Karpas-422 (cell line): Measurements from ENCODE around the gene CARD16. TPM values are rescaled to one million over a fixed set of nuclear protein-coding genes. Genes with fewer than 3 reads are reported as not detected.

Experiments used
- DNase-seq: peaks from one replicate; pipeline ENCODE4 v3.0.0-alpha.2; 2015
- H2AFZ ChIP-seq: fragments of 200-600 bp; sonication (generic); 2 replicates; pipeline ENCODE4 v1.6.1; 2014; ENCODE audit warnings: antibody characterized with exemption, low read length, mixed read lengths
- H3K27ac ChIP-seq: fragments of 200-600 bp; sonication (generic); 2 replicates; pipeline ENCODE4 v1.5.1; 2014; ENCODE audit warnings: mild to moderate bottlenecking, low read length, moderate library complexity
- H3K27me3 ChIP-seq: fragments of 200-600 bp; sonication (generic); 2 replicates; pipeline ENCODE4 v1.6.1; 2014; ENCODE audit warnings: low read length, mixed read lengths
- H3K36me3 ChIP-seq: fragments of 200-600 bp; sonication (generic); 2 replicates; pipeline ENCODE4 v1.6.1; 2014; ENCODE audit warnings: low read length, mixed read lengths; ENCODE audit not compliant: insufficient read depth
- H3K4me1 ChIP-seq: fragments of 200-600 bp; sonication (generic); 2 replicates; pipeline ENCODE4 v1.6.1; 2014; ENCODE audit warnings: mild to moderate bottlenecking, low read length, mixed read lengths
- H3K4me2 ChIP-seq: fragments of 200-600 bp; sonication (generic); 2 replicates; pipeline ENCODE4 v1.6.1; 2014; ENCODE audit warnings: low read length, low read depth, mild to moderate bottlenecking; ENCODE audit not compliant: poor library complexity, severe bottlenecking
- H3K4me3 ChIP-seq: fragments of 200-600 bp; sonication (generic); 2 replicates; pipeline ENCODE4 v1.5.1; 2014; ENCODE audit warnings: mild to moderate bottlenecking, antibody characterized with exemption, low read length, mixed read lengths
- H3K79me2 ChIP-seq: fragments of 200-600 bp; sonication (generic); 2 replicates; pipeline ENCODE4 v1.6.1; 2014; ENCODE audit warnings: mild to moderate bottlenecking, low read length, mixed read lengths
- H3K9ac ChIP-seq: fragments of 200-600 bp; sonication (generic); 2 replicates; pipeline ENCODE4 v1.6.0; 2014; ENCODE audit warnings: low read length
- H3K9me2 ChIP-seq: fragments of 200-600 bp; sonication (generic), shearing (Covaris generic); replicated peaks from 2 replicates; pipeline ENCODE4 v1.6.0; 2014; ENCODE audit warnings: mild to moderate bottlenecking, low read length, moderate library complexity; ENCODE audit not compliant: insufficient read depth
- H3K9me3 ChIP-seq: fragments of 300-700, 200-600 bp; sonication (generic); 2 replicates; pipeline ENCODE4 v1.6.1; 2014; ENCODE audit warnings: low read length, mixed read lengths
- H4K20me1 ChIP-seq: fragments of 200-600 bp; sonication (generic); 2 replicates; pipeline ENCODE4 v1.6.1; 2014; ENCODE audit warnings: mild to moderate bottlenecking, antibody characterized with exemption, low read length, low read depth; ENCODE audit not compliant: insufficient read depth
- total RNA-seq: library from RNA; depleted of rRNA; stranded (reverse); fragments of >200 nt; shearing (Covaris generic); gene quantifications from 2 replicates; pipeline ENCODE4 v1.2.3, GENCODE V29; 2014; ENCODE audit warnings: low replicate concordance

Gene CARD16
- total RNA-seq, 1 experiment from 2014 or later = 16.4 TPM

- Histone ChIP-seq H2AFZ (no peak overlapping the region), H3K9me2 (no peaks in the 10 kb centered on the region), H3K27ac (no peak overlapping the region), H3K4me1 (no peaks in the 10 kb centered on the region), H3K36me3 (no peaks in the 10 kb centered on the region), H3K27me3 (peaks cover 3% of the 10 kb centered on the region; the same call in 1 of the 2 replicates), H3K4me2 (no peak overlapping the region), H3K9me3 (no peaks in the 10 kb centered on the region), H4K20me1 (no peaks in the 10 kb centered on the region), H3K79me2 (no peaks in the 10 kb centered on the region), H3K4me3 (no peak overlapping the region), H3K9ac (no peak overlapping the region)
- DNase-seq = no peak
Measured at GRCh38 chr11:105054723-105055493, 9.8 kb upstream of the CARD16 start.

- H3K27ac ChIP-seq = no peak overlapping the region
- peaks cover 3% of the 10 kb centered on the region; the same call in 1 of the 2 replicates for H3K27me3 ChIP-seq
- H3K9me2 ChIP-seq = no peaks in the 10 kb centered on the region
- H3K9me3 ChIP-seq = no peaks in the 10 kb centered on the region
- H3K4me1 ChIP-seq = no peaks in the 10 kb centered on the region
- no peak overlapping the region for H3K4me2 ChIP-seq
- no peaks in the 10 kb centered on the region for H3K79me2 ChIP-seq
- no peaks in the 10 kb centered on the region for H4K20me1 ChIP-seq
- H3K9ac ChIP-seq = no peak overlapping the region
- H2AFZ ChIP-seq = no peak overlapping the region
- no peak overlapping the region for H3K4me3 ChIP-seq
- DNase-seq = no peak
- H3K36me3 ChIP-seq = no peaks in the 10 kb centered on the region
Measured at GRCh38 chr11:105052487-105052886, 7.4 kb upstream of the CARD16 start.

- Histone ChIP-seq H2AFZ (no peak overlapping the region), H3K4me1 (no peaks in the 10 kb centered on the region), H3K4me3 (no peak overlapping the region), H3K9me3 (no peaks in the 10 kb centered on the region), H3K4me2 (no peak overlapping the region), H3K27ac (no peak overlapping the region), H3K27me3 (peaks cover 3% of the 10 kb centered on the region; the same call in 1 of the 2 replicates), H3K79me2 (no peaks in the 10 kb centered on the region), H4K20me1 (no peaks in the 10 kb centered on the region), H3K36me3 (no peaks in the 10 kb centered on the region), H3K9me2 (no peaks in the 10 kb centered on the region), H3K9ac (no peak overlapping the region)
- no peak for DNase-seq
Measured at GRCh38 chr11:105051559-105051958, 6.4 kb upstream of the CARD16 start.

- Histone ChIP-seq H3K27me3 (peaks cover 3% of the 10 kb centered on the region; the same call in 1 of the 2 replicates), H3K4me3 (no peak overlapping the region), H3K79me2 (no peaks in the 10 kb centered on the region), H3K27ac (no peak overlapping the region), H3K4me2 (no peak overlapping the region), H3K36me3 (no peaks in the 10 kb centered on the region), H3K9ac (no peak overlapping the region), H2AFZ (no peak overlapping the region), H3K9me3 (no peaks in the 10 kb centered on the region), H4K20me1 (no peaks in the 10 kb centered on the region), H3K4me1 (no peaks in the 10 kb centered on the region), H3K9me2 (no peaks in the 10 kb centered on the region)
- no peak for DNase-seq
Measured at GRCh38 chr11:105049481-105049880, 4.3 kb upstream of the CARD16 start.

GRCh38 chr11:105046898-105047579 is 1.9 kb upstream of the CARD16 start:
- DNase-seq = no peak
- H3K4me2 ChIP-seq = no peak overlapping the region
- H4K20me1 ChIP-seq = no peaks in the 10 kb centered on the region
- H3K4me3 ChIP-seq = no peak overlapping the region
- H3K27me3 ChIP-seq = no peaks in the 10 kb centered on the region
- H3K79me2 ChIP-seq = no peaks in the 10 kb centered on the region
- H3K9me2 ChIP-seq = no peaks in the 10 kb centered on the region
- no peaks in the 10 kb centered on the region for H3K4me1 ChIP-seq
- no peak overlapping the region for H3K9ac ChIP-seq
- H2AFZ ChIP-seq = no peak overlapping the region
- H3K36me3 ChIP-seq = no peaks in the 10 kb centered on the region
- H3K9me3 ChIP-seq = no peaks in the 10 kb centered on the region
- no peak overlapping the region for H3K27ac ChIP-seq

GRCh38 chr11:105045676-105046296 is 651 bp upstream of the CARD16 start:
- peaks cover under 1% of the 10 kb centered on the region; the same call in 1 of the 2 replicates for H3K9me2 ChIP-seq
- no peaks in the 10 kb centered on the region for H3K9me3 ChIP-seq
- peak overlapping the region; percentile 46 for H3K4me2 ChIP-seq
- no peak overlapping the region for H3K27ac ChIP-seq
- H3K79me2 ChIP-seq = no peaks in the 10 kb centered on the region
- no peaks in the 10 kb centered on the region for H3K27me3 ChIP-seq
- peak overlapping the region; percentile 61; the same call in 1 of the 2 replicates for H2AFZ ChIP-seq
- peak overlapping the region; percentile 61; the same call in 1 of the 2 replicates for H3K4me3 ChIP-seq
- no peaks in the 10 kb centered on the region for H3K36me3 ChIP-seq
- H3K4me1 ChIP-seq = no peaks in the 10 kb centered on the region
- no peak overlapping the region for H3K9ac ChIP-seq
- no peak for DNase-seq
- no peaks in the 10 kb centered on the region for H4K20me1 ChIP-seq

GRCh38 chr11:105042178-105042577 is 3.0 kb downstream of the CARD16 start:
- no peak overlapping the region for H3K27ac ChIP-seq
- DNase-seq = no peak
- no peaks in the 10 kb centered on the region for H3K79me2 ChIP-seq
- no peaks in the 10 kb centered on the region for H3K36me3 ChIP-seq
- H3K4me1 ChIP-seq = no peaks in the 10 kb centered on the region
- H3K9me2 ChIP-seq = peaks cover 4% of the 10 kb centered on the region; the same call in 1 of the 2 replicates
- no peak overlapping the region for H3K4me3 ChIP-seq
- no peaks in the 10 kb centered on the region for H3K27me3 ChIP-seq
- no peaks in the 10 kb centered on the region for H4K20me1 ChIP-seq
- no peaks in the 10 kb centered on the region for H3K9me3 ChIP-seq
- H3K9ac ChIP-seq = no peak overlapping the region
- no peak overlapping the region for H3K4me2 ChIP-seq
- no peak overlapping the region for H2AFZ ChIP-seq

GRCh38 chr11:105040703-105041102 is 4.4 kb downstream of the CARD16 start:
- Histone ChIP-seq H3K36me3 (no peaks in the 10 kb centered on the region), H4K20me1 (no peaks in the 10 kb centered on the region), H3K27me3 (no peaks in the 10 kb centered on the region), H3K4me1 (no peaks in the 10 kb centered on the region), H3K9me2 (peaks cover 4% of the 10 kb centered on the region; the same call in 1 of the 2 replicates), H3K4me3 (no peak overlapping the region), H3K79me2 (no peaks in the 10 kb centered on the region), H3K27ac (no peak overlapping the region), H3K4me2 (no peak overlapping the region), H3K9ac (no peak overlapping the region), H2AFZ (no peak overlapping the region), H3K9me3 (no peaks in the 10 kb centered on the region)
- no peak for DNase-seq
